ENCODE measurements around the gene DYNLRB1.
"Not testable (repeated sequence)": the region's sequence is repeated elsewhere in the genome, so short reads cannot be mapped to it uniquely, and the experiment has no call there.

DYNLRB1 gene

GRCh38 chr20:34516247-34517113 is at the start of gene DYNLRB1:
TSS of gene DYNLRB1 (plus strand) at chr20:34516422. CDS start at chr20:34516459, 37 bp downstream.
- DNase-seq, result peak; percentile 99

GRCh38 chr20:34468951-34469350 is 47.3 kb upstream of the DYNLRB1 start:
- DNase-seq, result no peak

- DNase-seq, result no peak
Measured at GRCh38 chr20:34472246-34472925, 43.8 kb upstream of the DYNLRB1 start.

- peak; percentile 25 for DNase-seq
Measured at GRCh38 chr20:34473262-34473883, 42.8 kb upstream of the DYNLRB1 start.

GRCh38 chr20:34475979-34476736 is 40.1 kb upstream of the DYNLRB1 start:
- DNase-seq, result no peak

GRCh38 chr20:34479627-34480026 is 36.6 kb upstream of the DYNLRB1 start:
- no peak for DNase-seq

GRCh38 chr20:34482154-34482553 is 34.1 kb upstream of the DYNLRB1 start:
- not testable (repeated sequence) for DNase-seq

- DNase-seq, result not testable (repeated sequence)
Measured at GRCh38 chr20:34483585-34484220, 32.5 kb upstream of the DYNLRB1 start.

- no peak for DNase-seq
Measured at GRCh38 chr20:34485068-34485634, 31.1 kb upstream of the DYNLRB1 start.

- DNase-seq, result no peak
Measured at GRCh38 chr20:34491226-34491931, 24.8 kb upstream of the DYNLRB1 start.

GRCh38 chr20:34491932-34492509 is 24.2 kb upstream of the DYNLRB1 start:
- no peak for DNase-seq

GRCh38 chr20:34493646-34494045 is 22.6 kb upstream of the DYNLRB1 start:
- no peak for DNase-seq

GRCh38 chr20:34495307-34495706 is 20.9 kb upstream of the DYNLRB1 start:
- DNase-seq, result no peak

- DNase-seq, result no peak
Measured at GRCh38 chr20:34495916-34496315, 20.3 kb upstream of the DYNLRB1 start.

GRCh38 chr20:34497596-34497995 is 18.6 kb upstream of the DYNLRB1 start:
- not testable (repeated sequence) for DNase-seq

- no peak for DNase-seq
Measured at GRCh38 chr20:34500823-34501222, 15.4 kb upstream of the DYNLRB1 start.

- no peak for DNase-seq
Measured at GRCh38 chr20:34506480-34506879, 9.7 kb upstream of the DYNLRB1 start.

- no peak for DNase-seq
Measured at GRCh38 chr20:34507702-34508413, 8.4 kb upstream of the DYNLRB1 start.

GRCh38 chr20:34510575-34510974 is 5.6 kb upstream of the DYNLRB1 start:
- no peak for DNase-seq

- DNase-seq, result no peak
Measured at GRCh38 chr20:34511891-34512265, 4.3 kb upstream of the DYNLRB1 start.
